Sigmoid colon (tissue), 7 donors: ENCODE data around the gene NUDT9. TPM values are rescaled to one million over a fixed set of nuclear protein-coding genes. Genes with fewer than 3 reads are reported as not detected.
"Not testable (repeated sequence)": the region's sequence is repeated elsewhere in the genome, so short reads cannot be mapped to it uniquely, and the experiment has no call there.

Experiments used
- DNase-seq: peaks from one replicate; pipeline ENCODE4 v3.0.0-alpha.2; 2019
- H3K27ac ChIP-seq, 4 donors: fragments of 200-600 bp; sonication (generic); one replicate each; pipeline ENCODE4 v1.5.1; 2016 to 2019; ENCODE audit warnings: mild to moderate bottlenecking in 1 of 4
- H3K27me3 ChIP-seq, 3 donors: fragments of 200-600 bp; sonication (generic); one replicate each; pipeline ENCODE4 v1.5.1; 2019; ENCODE audit warnings: mild to moderate bottlenecking in 1 of 3
- H3K36me3 ChIP-seq, 4 donors: fragments of 200-600 bp; sonication (generic); one replicate each; pipeline ENCODE4 v1.5.1; 2016 to 2019
- H3K4me1 ChIP-seq, 4 donors: fragments of 200-600 bp; sonication (generic); one replicate each; pipeline ENCODE4 v1.5.1; 2017 to 2019
- H3K4me3 ChIP-seq, 4 donors: fragments of 200-600 bp; sonication (generic); one replicate each; pipeline ENCODE4 v1.5.1; 2017 to 2019; ENCODE audit warnings: mild to moderate bottlenecking in 2 of 4, moderate library complexity in 1 of 4
- H3K9me3 ChIP-seq, 4 donors: fragments of 200-600 bp in 3 of 4; sonication (generic) in 3 of 4; one replicate each; pipeline versions ENCODE4 v1.5.1 to v1.6.1; 2013 to 2019
- CTCF ChIP-seq, 4 experiments: fragments of 450-650 bp in 3 of 4; fragments of 200-600 bp in 1 of 4; IDR thresholded peaks; one replicate each; pipeline ENCODE4 v1.5.1; 2016 to 2019; ENCODE audit warnings: antibody characterized with exemption in 4 of 4, mild to moderate bottlenecking in 3 of 4, moderate library complexity in 2 of 4
- EP300 ChIP-seq, 4 donors: sonication (generic); formaldehyde crosslinking; IDR thresholded peaks; one replicate each; pipeline ENCODE4 v1.6.1; 2017; ENCODE audit warnings: antibody characterized with exemption in 4 of 4
- POLR2A ChIP-seq, 2 donors: fragments of 450-650 bp; IDR thresholded peaks; one replicate each; pipeline ENCODE4 v1.6.1; 2016; ENCODE audit warnings: antibody characterized with exemption in 2 of 2, mild to moderate bottlenecking in 2 of 2, moderate library complexity in 2 of 2
- POLR2AphosphoS5 ChIP-seq, 4 donors: sonication (generic); formaldehyde crosslinking; IDR thresholded peaks; one replicate each; pipeline ENCODE4 v1.6.1; 2017; ENCODE audit warnings: antibody characterized with exemption in 4 of 4
- WGBS, 2 donors: extraction: QIAGEN DNeasy Blood & Tissue Kit; methylation state at CpG; one replicate each; pipeline ENCODE4 v1.1.7; 2013; 5-methylcytosine and 5-hydroxymethylcytosine counted together
- intact Hi-C: fragments of 100-400 bp; cut with DNase I; formaldehyde crosslinking; loops from one replicate; pipeline ENCODE4 v1.15.1; 2023
- polyA plus RNA-seq, 3 donors: library from polyadenylated mRNA; stranded (reverse); fragments of 200-250 nt; gene quantifications; one replicate each; pipeline ENCODE4 v1.2.3, GENCODE V29; 2013
- total RNA-seq, 4 donors: library from RNA; depleted of rRNA; stranded (reverse); fragments of >200 nt; gene quantifications; one replicate each; pipeline ENCODE4 v1.1.0, GENCODE V29; 2016
- donor health status: healthy with polysubstance abuse.
- donor health status: Bipolar disorder and iron deficiency.
- donor health status: healthy.

Gene NUDT9
- total and polyA plus RNA-seq, 7 donors = 12.4 to 53.1 (median 25.2) TPM

GRCh38 chr4:87399148-87399547 is 23.2 kb upstream of the NUDT9 start:
- intact Hi-C loops = no loop called here
- Histone ChIP-seq H3K36me3 (no peaks in the 10 kb centered on the region), H3K9me3 (no peaks in the 10 kb centered on the region), H3K27me3 (no peaks in the 10 kb centered on the region), H3K4me3 (no peak overlapping the region), H3K4me1 (no peaks in the 10 kb centered on the region), H3K27ac (no peak overlapping the region)
- WGBS, 2 donors = 68 to 87% methylated on average over 3 of the region's 3 CpGs
- TF ChIP-seq POLR2A (IDR thresholded peaks at IDR 0.05) = no peak
- no peak for TF ChIP-seq CTCF (IDR thresholded peaks at IDR 0.05)
- no peak for TF ChIP-seq EP300 (IDR thresholded peaks at IDR 0.05)
- DNase-seq = no peak

- TF ChIP-seq CTCF (IDR thresholded peaks at IDR 0.05) (no peak), EP300 (IDR thresholded peaks at IDR 0.05) (no peak), POLR2AphosphoS5 (IDR thresholded peaks at IDR 0.05) (no peak), POLR2A (IDR thresholded peaks at IDR 0.05) (no peak)
- Histone ChIP-seq H3K27me3 (no peaks in the 10 kb centered on the region), H3K27ac (no peak overlapping the region), H3K4me3 (no peak overlapping the region), H3K36me3 (no peaks in the 10 kb centered on the region), H3K9me3 (no peaks in the 10 kb centered on the region), H3K4me1 (no peaks in the 10 kb centered on the region)
- WGBS, 2 donors = 89 to 91% methylated on average over 1 of the region's 1 CpG
- intact Hi-C loops = no loop called here
- no peak for DNase-seq
Observed at GRCh38 chr4:87399954-87400353, 22.4 kb upstream of the NUDT9 start.

- H3K36me3 ChIP-seq, H3K4me1 ChIP-seq, H3K9me3 ChIP-seq, H3K4me3 ChIP-seq, DNase-seq, H3K27ac ChIP-seq, intact Hi-C loops, H3K27me3 ChIP-seq: not testable (repeated sequence)
- 81 to 87% methylated on average over 1 of the region's 1 CpG for WGBS, 2 donors
Observed at GRCh38 chr4:87403732-87404131, 18.6 kb upstream of the NUDT9 start.

- H3K4me1 ChIP-seq = no peaks in the 10 kb centered on the region
- intact Hi-C loops = no loop called here
Observed at GRCh38 chr4:87405211-87405820, 17.1 kb upstream of the NUDT9 start.

GRCh38 chr4:87406462-87406861 is 15.9 kb upstream of the NUDT9 start:
- no peak for DNase-seq
- no peaks in the 10 kb centered on the region for H3K36me3 ChIP-seq
- H3K27ac ChIP-seq = no peak overlapping the region
- H3K4me1 ChIP-seq = no peaks in the 10 kb centered on the region
- intact Hi-C loops = no loop called here
- no peak overlapping the region for H3K4me3 ChIP-seq
- H3K27me3 ChIP-seq = no peaks in the 10 kb centered on the region
- WGBS, 2 donors = 49 to 70% methylated on average over 6 of the region's 6 CpGs
- no peaks in the 10 kb centered on the region for H3K9me3 ChIP-seq
- TF ChIP-seq CTCF (IDR thresholded peaks at IDR 0.05) = no peak
- TF ChIP-seq EP300 (IDR thresholded peaks at IDR 0.05) = no peak
- no peak for TF ChIP-seq POLR2A (IDR thresholded peaks at IDR 0.05)

More at GRCh38 chr4:87405211-87405820, 17.1 kb upstream of the NUDT9 start:
- Histone ChIP-seq H3K27ac (no peak overlapping the region), H3K9me3 (no peaks in the 10 kb centered on the region), H3K36me3 (no peaks in the 10 kb centered on the region), H3K27me3 (no peaks in the 10 kb centered on the region), H3K4me3 (no peak overlapping the region)
- TF ChIP-seq CTCF (IDR thresholded peaks at IDR 0.05) (no peak), POLR2AphosphoS5 (IDR thresholded peaks at IDR 0.05) (no peak), EP300 (IDR thresholded peaks at IDR 0.05) (no peak), POLR2A (IDR thresholded peaks at IDR 0.05) (no peak)
- 84 to 86% methylated on average over 5 of the region's 5 CpGs for WGBS, 2 donors
- no peak for DNase-seq

- DNase-seq, H3K27me3 ChIP-seq, H3K36me3 ChIP-seq, H3K27ac ChIP-seq, H3K9me3 ChIP-seq, H3K4me3 ChIP-seq, intact Hi-C loops, H3K4me1 ChIP-seq: not testable (repeated sequence)
- 46 to 64% methylated on average over 4 of the region's 4 CpGs for WGBS, 2 donors
Observed at GRCh38 chr4:87406902-87407301, 15.5 kb upstream of the NUDT9 start.
